ENCODE results near the gene RUNX1. TPM values are rescaled to one million over a fixed set of nuclear protein-coding genes. Genes with fewer than 3 reads are reported as not detected.

RUNX1 gene
- total RNA-seq, 2 donors from 2014 or later = 3.8 to 7.6 TPM

DNA sequence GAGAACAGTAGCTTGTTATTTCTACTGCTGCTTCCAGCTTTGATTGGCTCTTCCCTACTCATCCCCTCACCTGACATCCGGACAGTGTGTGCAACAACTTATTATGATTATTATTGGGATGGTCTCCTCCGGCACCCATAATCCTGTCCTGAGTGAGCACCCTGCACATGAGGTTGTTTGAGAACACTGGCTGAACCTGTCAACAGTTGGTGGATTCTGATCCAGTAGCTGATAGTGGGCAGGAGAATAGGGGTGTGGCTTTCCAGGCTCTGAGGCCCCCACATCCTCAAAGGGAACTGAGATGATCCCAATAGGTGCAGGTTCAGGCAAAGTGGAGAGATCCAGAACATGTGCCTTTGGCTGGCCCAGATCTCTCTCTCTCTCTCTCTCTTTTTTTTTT, 60.5 kb downstream of the RUNX1 start:
- no peaks in the 10 kb centered on the region for H3K27me3 ChIP-seq
- H3K9me3 ChIP-seq = no peaks in the 10 kb centered on the region
- H3K36me3 ChIP-seq = no peaks in the 10 kb centered on the region
- no peak overlapping the region for H3K4me3 ChIP-seq
- no peak for DNase-seq (ENCODE audit: low spot score)
- H3K4me1 ChIP-seq = no peaks in the 10 kb centered on the region
- H3K27ac ChIP-seq = no peak overlapping the region
- TF ChIP-seq, protein P1, sequence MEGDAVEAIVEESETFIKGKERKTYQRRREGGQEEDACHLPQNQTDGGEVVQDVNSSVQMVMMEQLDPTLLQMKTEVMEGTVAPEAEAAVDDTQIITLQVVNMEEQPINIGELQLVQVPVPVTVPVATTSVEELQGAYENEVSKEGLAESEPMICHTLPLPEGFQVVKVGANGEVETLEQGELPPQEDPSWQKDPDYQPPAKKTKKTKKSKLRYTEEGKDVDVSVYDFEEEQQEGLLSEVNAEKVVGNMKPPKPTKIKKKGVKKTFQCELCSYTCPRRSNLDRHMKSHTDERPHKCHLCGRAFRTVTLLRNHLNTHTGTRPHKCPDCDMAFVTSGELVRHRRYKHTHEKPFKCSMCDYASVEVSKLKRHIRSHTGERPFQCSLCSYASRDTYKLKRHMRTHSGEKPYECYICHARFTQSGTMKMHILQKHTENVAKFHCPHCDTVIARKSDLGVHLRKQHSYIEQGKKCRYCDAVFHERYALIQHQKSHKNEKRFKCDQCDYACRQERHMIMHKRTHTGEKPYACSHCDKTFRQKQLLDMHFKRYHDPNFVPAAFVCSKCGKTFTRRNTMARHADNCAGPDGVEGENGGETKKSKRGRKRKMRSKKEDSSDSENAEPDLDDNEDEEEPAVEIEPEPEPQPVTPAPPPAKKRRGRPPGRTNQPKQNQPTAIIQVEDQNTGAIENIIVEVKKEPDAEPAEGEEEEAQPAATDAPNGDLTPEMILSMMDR (IDR thresholded peaks at IDR 0.05) = no peak

DNA sequence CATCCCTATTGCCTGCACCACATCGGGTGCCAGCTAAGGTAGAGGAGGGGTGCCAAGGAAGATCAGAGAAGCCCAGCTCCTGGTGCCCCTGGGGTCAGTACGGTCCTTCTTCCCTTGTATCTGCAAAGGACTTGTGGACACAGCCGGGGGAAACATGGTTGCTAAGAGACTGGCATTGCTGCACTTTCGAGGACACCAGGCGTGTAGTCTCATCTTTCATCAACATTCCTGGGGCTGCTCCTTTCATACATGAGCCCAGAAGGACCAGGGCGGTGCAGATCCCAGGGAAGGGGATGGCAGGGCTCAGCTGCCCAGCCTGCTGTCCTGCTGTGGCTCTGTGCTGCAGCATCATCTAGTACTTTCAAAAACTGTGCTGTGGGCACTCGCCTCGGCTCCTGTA, 61.0 kb downstream of the RUNX1 start:
- H3K9me3 ChIP-seq = no peaks in the 10 kb centered on the region
- no peak for DNase-seq (ENCODE audit: low spot score)
- H3K36me3 ChIP-seq = no peaks in the 10 kb centered on the region
- no peaks in the 10 kb centered on the region for H3K27me3 ChIP-seq
- H3K27ac ChIP-seq = no peak overlapping the region
- no peak overlapping the region for H3K4me3 ChIP-seq
- H3K4me1 ChIP-seq = no peaks in the 10 kb centered on the region
- TF ChIP-seq, protein P1 (IDR thresholded peaks at IDR 0.05) = no peak

DNA sequence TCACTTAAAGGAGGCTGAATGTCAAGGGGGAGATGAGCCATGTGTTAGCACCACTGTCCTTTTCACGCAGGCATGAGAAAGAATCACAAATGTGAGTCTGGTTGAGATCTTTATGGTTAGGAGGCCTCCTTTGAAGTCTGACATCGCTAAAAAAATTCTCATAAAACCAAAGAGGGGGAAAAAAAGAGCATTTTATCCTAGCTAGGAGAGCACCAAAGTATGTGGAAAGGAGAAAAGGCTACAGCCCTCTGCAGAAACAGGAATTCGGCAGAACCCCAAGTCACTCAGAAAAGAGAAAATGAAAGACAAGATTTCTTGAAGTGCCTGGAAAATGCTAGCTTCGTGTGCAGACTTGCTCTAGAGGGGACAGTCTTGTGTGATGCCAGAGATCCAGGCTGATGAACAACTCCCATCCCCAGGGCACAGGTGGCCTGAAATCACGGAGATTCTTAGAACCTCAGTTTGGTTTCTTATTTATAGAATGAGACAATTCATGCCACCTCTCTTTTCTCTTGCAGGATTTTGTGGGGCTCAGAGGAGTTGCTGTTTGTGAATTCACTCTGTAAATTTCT, 61.5 kb downstream of the RUNX1 start:
- Histone ChIP-seq H3K4me1 (no peaks in the 10 kb centered on the region), H3K27ac (no peak overlapping the region), H3K4me3 (no peak overlapping the region), H3K36me3 (no peaks in the 10 kb centered on the region), H3K27me3 (no peaks in the 10 kb centered on the region), H3K9me3 (no peaks in the 10 kb centered on the region)
- no peak for DNase-seq (ENCODE audit: low spot score)
- TF ChIP-seq, protein P1 (IDR thresholded peaks at IDR 0.05) = no peak

DNA sequence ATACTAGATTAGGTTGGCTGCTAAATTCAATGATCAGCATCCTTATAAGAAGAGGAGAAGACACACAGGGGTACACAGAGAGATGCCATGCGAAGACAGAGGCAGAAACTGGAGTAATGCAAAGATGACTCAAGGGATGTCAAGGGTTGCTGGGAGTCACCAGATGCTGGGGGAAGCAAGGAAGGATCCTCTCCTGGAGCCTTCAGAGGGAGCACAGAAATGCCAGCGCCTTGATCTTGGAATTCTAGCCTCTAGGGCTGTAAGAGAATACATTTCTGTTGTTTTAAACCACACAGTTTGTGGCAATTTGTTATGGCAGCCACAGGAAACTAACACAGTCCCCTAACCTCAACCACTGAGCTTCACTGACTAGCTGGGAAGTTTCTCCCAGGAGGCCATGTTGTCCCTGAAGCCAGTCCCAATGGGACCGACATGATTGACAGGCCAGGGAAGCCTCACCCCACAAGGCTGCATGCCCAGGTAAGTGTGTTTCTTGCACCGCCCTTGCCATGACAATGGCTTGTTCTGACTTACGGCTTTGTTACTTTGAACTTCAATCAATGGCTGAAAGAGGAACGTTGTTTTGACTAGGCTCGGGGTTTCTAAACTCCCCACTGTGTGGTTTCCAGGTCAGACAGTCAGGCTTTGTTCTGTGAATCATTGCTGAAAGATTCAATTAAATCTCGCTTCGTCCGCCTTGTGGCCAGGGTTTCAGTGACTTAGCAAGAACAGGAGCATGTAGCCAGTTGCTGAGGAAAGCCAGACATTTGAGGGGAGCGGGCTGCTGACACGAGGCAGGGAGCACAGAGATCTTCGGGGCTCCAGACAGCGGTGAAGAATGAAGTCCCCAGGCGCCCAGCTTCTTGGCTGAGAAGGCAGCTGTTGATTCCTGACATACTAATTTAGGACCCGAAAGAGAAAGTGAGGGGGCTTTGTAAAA, 62.3 kb downstream of the RUNX1 start:
- H3K4me1 ChIP-seq = no peaks in the 10 kb centered on the region
- H3K36me3 ChIP-seq = no peaks in the 10 kb centered on the region
- TF ChIP-seq, protein P1 (IDR thresholded peaks at IDR 0.05) = no peak
- no peak overlapping the region for H3K4me3 ChIP-seq
- H3K9me3 ChIP-seq = no peaks in the 10 kb centered on the region
- H3K27ac ChIP-seq = no peak overlapping the region
- no peak for DNase-seq (ENCODE audit: low spot score)
- no peaks in the 10 kb centered on the region for H3K27me3 ChIP-seq

DNA sequence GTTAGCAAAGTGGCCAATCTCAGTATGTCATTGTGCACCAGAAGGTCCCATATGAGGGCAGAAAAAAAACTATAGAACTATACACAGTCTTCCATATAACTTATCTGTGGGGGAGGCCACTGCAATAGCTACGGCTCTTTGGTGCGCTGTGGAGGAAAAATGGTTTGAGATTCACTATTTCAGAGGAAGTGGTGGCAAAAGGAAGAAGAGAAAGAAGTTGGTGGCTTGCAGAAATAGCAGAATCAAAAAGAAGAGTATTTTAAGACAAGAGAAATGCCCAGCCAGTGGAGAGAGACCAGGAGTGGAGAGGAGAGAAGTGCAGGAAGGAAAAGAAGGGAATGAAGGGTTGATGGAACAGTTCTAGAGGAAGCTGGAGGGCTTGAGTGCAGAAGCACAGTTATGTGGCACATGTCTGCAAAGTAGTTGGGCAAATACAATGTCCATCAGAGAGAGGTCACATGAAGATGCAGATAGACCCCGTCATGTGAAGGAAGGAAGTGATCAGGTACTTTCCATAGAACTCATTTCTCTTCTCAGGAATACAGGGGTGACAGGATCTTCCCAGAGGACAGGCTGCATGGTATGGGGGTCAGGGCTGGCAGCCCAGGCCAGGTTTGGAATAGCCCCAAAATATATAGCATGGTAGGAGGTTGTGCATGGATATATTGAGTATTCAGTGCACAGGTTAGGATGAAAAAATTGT, 64.6 kb downstream of the RUNX1 start:
- H3K27ac ChIP-seq = no peak overlapping the region
- TF ChIP-seq, protein P1 (IDR thresholded peaks at IDR 0.05) = no peak
- no peaks in the 10 kb centered on the region for H3K27me3 ChIP-seq
- no peaks in the 10 kb centered on the region for H3K4me1 ChIP-seq
- H3K9me3 ChIP-seq = no peaks in the 10 kb centered on the region
- H3K4me3 ChIP-seq = no peak overlapping the region
- H3K36me3 ChIP-seq = no peaks in the 10 kb centered on the region
- no peak for DNase-seq (ENCODE audit: low spot score)

Measured in right atrium auricular region (tissue), 2 donors.